SK-N-SH treated with all-trans-retinoic acid at 6 μM for 48 hours (cell line): ENCODE measurements around the gene NTN1.

Experiments
- ARNTL ChIP-seq: fragments of 450-650 bp; formaldehyde crosslinking; IDR thresholded peaks from 2 replicates; pipeline ENCODE4 v1.5.0; 2020; ENCODE audit warnings: low read depth, mild to moderate bottlenecking, moderate library complexity, borderline replicate concordance
- PATZ1 ChIP-seq: fragments of 250-450 bp; sonication (Bioruptor Pico); IDR thresholded peaks from 2 replicates; pipeline ENCODE4 v1.8.0; 2020; ENCODE audit warnings: mild to moderate bottlenecking, moderate library complexity, borderline replicate concordance
- RARB ChIP-seq: fragments of 250-450 bp; sonication (Bioruptor Pico); IDR thresholded peaks from 2 replicates; pipeline ENCODE4 v1.8.0; 2021; ENCODE audit warnings: mild to moderate bottlenecking, moderate library complexity
- ZFP3 ChIP-seq: fragments of 250-450 bp; sonication (Bioruptor Pico); IDR thresholded peaks from 2 replicates; pipeline ENCODE4 v1.5.0; 2020; ENCODE audit warnings: mild to moderate bottlenecking, moderate library complexity

- TF ChIP-seq PATZ1: no peak
- TF ChIP-seq ARNTL: no peak
- TF ChIP-seq ZFP3 (CRISPR knock-in tag): no peak
- TF ChIP-seq RARB: no peak
Observed at GRCh38 chr17:9101356-9101755, 80.0 kb downstream of the NTN1 start.
